Prostate gland (tissue), 2 donors: ENCODE results near the gene NLGN2. TPM values are rescaled to one million over a fixed set of nuclear protein-coding genes. Genes with fewer than 3 reads are reported as not detected.

Experiments used
- DNase-seq: peaks from one replicate; pipeline ENCODE4 v3.0.0-alpha.2; 2019; ENCODE audit warnings: low spot score
- H3K27ac ChIP-seq, 2 donors: fragments of 200-600 bp; sonication (generic); 2 replicates each; pipeline ENCODE4 v1.5.1; 2017 to 2019
- H3K27me3 ChIP-seq: fragments of 200-600 bp; sonication (generic); replicated peaks from 2 replicates; pipeline ENCODE4 v1.5.1; 2019; ENCODE audit not compliant: insufficient read depth
- H3K36me3 ChIP-seq, 2 donors: fragments of 200-600 bp; sonication (generic); 1 replicate in 1 of 2; 2 replicates in 1 of 2; pipeline versions ENCODE4 v1.5.1 to v1.8.1; 2017 to 2019
- H3K4me1 ChIP-seq: fragments of 200-600 bp; sonication (generic); replicated peaks from 2 replicates; pipeline ENCODE4 v1.5.1; 2019
- H3K4me3 ChIP-seq, 2 donors: fragments of 200-600 bp; sonication (generic); 2 replicates each; pipeline ENCODE4 v1.5.1; 2017 to 2019
- H3K9me3 ChIP-seq: fragments of 200-600 bp; sonication (generic); 2 replicates; pipeline ENCODE4 v1.5.1; 2017
- POLR2A ChIP-seq: fragments of 450-650 bp; IDR thresholded peaks from one replicate; pipeline ENCODE4 v1.6.1; 2016; ENCODE audit warnings: antibody characterized with exemption, mild to moderate bottlenecking
- POLR2AphosphoS5 ChIP-seq: sonication (generic); formaldehyde crosslinking; IDR thresholded peaks from one replicate; pipeline ENCODE4 v1.6.1; 2017; ENCODE audit warnings: antibody characterized with exemption
- WGBS: methylation state at CpG from one replicate; pipeline ENCODE4 v1.1.5; 2018; 5-methylcytosine and 5-hydroxymethylcytosine counted together
- intact Hi-C: fragments of 100-400 bp; cut with DNase I; formaldehyde crosslinking; loops from one replicate; pipeline ENCODE4 v1.14.2; 2022
- total RNA-seq, 2 donors: library from RNA; depleted of rRNA; stranded (reverse); fragments of >200 nt; gene quantifications; one replicate each; pipeline ENCODE4 v1.1.0, GENCODE V29; 2016
- TF ChIP-seq, protein P1 (sequence below), 4 experiments: fragments of 200-600 bp in 2 of 4; fragments of 450-650 bp in 2 of 4; sonication (generic) in 2 of 4; IDR thresholded peaks; 1 replicate in 3 of 4; 2 replicates in 1 of 4; pipeline ENCODE4 v1.5.1; 2016 to 2019; ENCODE audit warnings: antibody characterized with exemption in 4 of 4, mild to moderate bottlenecking in 2 of 4, moderate library complexity in 2 of 4

Gene NLGN2
- total RNA-seq, 2 donors from 2014 or later, result 8.6 to 16.2 TPM

GRCh38 chr17:7396147-7396546, 11.5 kb upstream of the NLGN2 start:
- no peaks in the 10 kb centered on the region for H3K27me3 ChIP-seq
- DNase-seq, result no peak
- H3K4me3 ChIP-seq, result no peak overlapping the region
- peaks cover 0 to 4% of the 10 kb centered on the region in 2 donors for H3K36me3 ChIP-seq
- H3K4me1 ChIP-seq, result no peaks in the 10 kb centered on the region
- H3K9me3 ChIP-seq, result no peaks in the 10 kb centered on the region
- H3K27ac ChIP-seq, result no peak overlapping the region
- intact Hi-C loops, result no loop called here
- TF ChIP-seq POLR2AphosphoS5, result no peak
- TF ChIP-seq, protein P1, sequence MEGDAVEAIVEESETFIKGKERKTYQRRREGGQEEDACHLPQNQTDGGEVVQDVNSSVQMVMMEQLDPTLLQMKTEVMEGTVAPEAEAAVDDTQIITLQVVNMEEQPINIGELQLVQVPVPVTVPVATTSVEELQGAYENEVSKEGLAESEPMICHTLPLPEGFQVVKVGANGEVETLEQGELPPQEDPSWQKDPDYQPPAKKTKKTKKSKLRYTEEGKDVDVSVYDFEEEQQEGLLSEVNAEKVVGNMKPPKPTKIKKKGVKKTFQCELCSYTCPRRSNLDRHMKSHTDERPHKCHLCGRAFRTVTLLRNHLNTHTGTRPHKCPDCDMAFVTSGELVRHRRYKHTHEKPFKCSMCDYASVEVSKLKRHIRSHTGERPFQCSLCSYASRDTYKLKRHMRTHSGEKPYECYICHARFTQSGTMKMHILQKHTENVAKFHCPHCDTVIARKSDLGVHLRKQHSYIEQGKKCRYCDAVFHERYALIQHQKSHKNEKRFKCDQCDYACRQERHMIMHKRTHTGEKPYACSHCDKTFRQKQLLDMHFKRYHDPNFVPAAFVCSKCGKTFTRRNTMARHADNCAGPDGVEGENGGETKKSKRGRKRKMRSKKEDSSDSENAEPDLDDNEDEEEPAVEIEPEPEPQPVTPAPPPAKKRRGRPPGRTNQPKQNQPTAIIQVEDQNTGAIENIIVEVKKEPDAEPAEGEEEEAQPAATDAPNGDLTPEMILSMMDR (IDR thresholded peaks at IDR 0.05), result no peak
- WGBS, result 92% methylated on average over 4 of the region's 4 CpGs

DNA sequence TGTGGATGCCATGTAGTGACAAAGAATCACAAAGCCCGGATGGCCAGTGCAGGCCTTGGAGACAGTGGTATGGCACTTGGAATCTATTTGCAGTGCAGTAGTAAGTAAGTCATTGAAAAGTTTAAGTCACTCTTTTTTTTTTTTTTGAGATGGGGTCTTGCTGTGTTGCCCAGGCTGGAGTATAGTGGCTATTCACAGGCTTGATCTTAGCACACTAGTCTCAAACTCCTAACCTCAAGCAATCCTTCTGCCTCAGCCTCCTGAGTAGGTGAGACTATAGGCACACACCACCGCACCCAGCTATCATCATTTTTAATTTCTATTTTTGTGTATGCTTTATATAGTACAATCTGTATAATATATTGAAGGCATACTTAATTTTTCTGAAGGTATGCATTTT, 9.0 kb upstream of the NLGN2 start:
- Histone ChIP-seq H3K4me3 (no peak overlapping the region), H3K4me1 (no peaks in the 10 kb centered on the region), H3K9me3 (no peaks in the 10 kb centered on the region), H3K27me3 (no peaks in the 10 kb centered on the region), H3K27ac (no peak overlapping the region), H3K36me3 (no peaks in the 10 kb centered on the region)
- TF ChIP-seq POLR2A, result no peak
- TF ChIP-seq POLR2AphosphoS5, result no peak
- TF ChIP-seq, protein P1 (IDR thresholded peaks at IDR 0.05), result no peak
- DNase-seq, result no peak
- WGBS, result 82% methylated on average over 2 of the region's 2 CpGs
- intact Hi-C loops, result no loop called here

DNA sequence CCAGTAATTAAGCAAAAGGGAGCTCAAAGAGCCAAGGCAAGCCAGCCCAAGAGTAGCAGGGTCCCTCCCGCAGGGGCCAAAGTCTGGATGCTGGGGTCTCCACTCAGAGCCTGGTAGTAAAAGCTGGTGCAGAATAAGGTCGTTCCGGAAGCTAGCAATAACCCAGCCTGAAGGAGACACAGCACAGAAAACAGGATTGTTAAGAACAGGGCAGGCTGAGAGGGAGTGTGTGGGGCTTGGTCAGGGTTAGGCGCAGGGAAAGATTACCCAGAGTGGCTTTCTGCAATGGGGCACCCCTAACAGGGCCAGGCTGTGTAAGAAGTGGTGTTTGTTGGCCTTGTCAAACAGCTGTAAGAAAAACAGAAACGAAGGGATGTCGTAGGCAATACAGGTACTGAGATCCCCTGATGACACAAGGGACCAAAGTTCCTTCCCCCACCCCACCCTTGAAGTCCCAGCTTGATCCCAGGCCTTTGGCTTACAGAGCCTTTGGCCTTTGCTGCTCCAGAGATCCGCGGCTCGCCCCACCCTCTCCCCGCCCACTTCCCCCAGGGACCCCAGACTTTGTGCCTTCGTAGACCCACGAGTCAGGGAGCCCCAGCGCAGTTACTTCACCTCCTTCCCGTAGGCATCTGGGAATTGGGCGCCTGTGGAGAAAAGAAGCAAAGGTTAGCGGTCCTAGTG, 4.5 kb upstream of the NLGN2 start:
- Histone ChIP-seq H3K9me3 (no peaks in the 10 kb centered on the region), H3K4me3 (peak overlapping the region; percentile 70 to 80), H3K36me3 (no peaks in the 10 kb centered on the region), H3K4me1 (no peaks in the 10 kb centered on the region), H3K27me3 (no peaks in the 10 kb centered on the region), H3K27ac (peak overlapping the region; percentile 83 to 86)
- 8% methylated on average over 16 of the region's 16 CpGs for WGBS
- intact Hi-C loops, result loop anchor here (5.0 kb wide), 1 partner anchor 74 kb away; the partner anchor contains the start of gene ZBTB4
- DNase-seq, result no peak
- TF ChIP-seq, protein P1 (IDR thresholded peaks at IDR 0.05), result no peak
- no peak for TF ChIP-seq POLR2A
- TF ChIP-seq POLR2AphosphoS5, result no peak

GRCh38 chr17:7403727-7403976, 4.0 kb upstream of the NLGN2 start:
- Histone ChIP-seq H3K4me1 (no peaks in the 10 kb centered on the region), H3K9me3 (no peaks in the 10 kb centered on the region), H3K27ac (peak overlapping the region; percentile 83 to 86), H3K4me3 (peak overlapping the region; percentile 70 to 80), H3K27me3 (no peaks in the 10 kb centered on the region), H3K36me3 (no peaks in the 10 kb centered on the region)
- intact Hi-C loops, result loop anchor here (5.0 kb wide), 1 partner anchor 74 kb away; the partner anchor contains the start of gene ZBTB4
- TF ChIP-seq POLR2AphosphoS5 (no peak), POLR2A (no peak)
- TF ChIP-seq, protein P1 (IDR thresholded peaks at IDR 0.05), result no peak
- WGBS, result 0% methylated on average over 13 of the region's 13 CpGs
- DNase-seq, result no peak
